IPS DF 4.7 (cell line): ENCODE measurements around the gene MMUT.
"Not testable (repeated sequence)": the region's sequence is repeated elsewhere in the genome, so short reads cannot be mapped to it uniquely, and the experiment has no call there.

ENCODE experiments used
- DNase-seq: peaks from one replicate; pipeline ENCODE4 v3.0.0-alpha.2; 2013; ENCODE audit warnings: low spot score; ENCODE audit errors: extremely low read depth

Gene MMUT

GRCh38 chr6:49423817-49424216, 39.2 kb downstream of the MMUT start:
- DNase-seq: no peak

GRCh38 chr6:49416195-49416594, 46.9 kb downstream of the MMUT start:
- no peak for DNase-seq

GRCh38 chr6:49415358-49415757, 47.7 kb downstream of the MMUT start:
- no peak for DNase-seq

- no peak for DNase-seq
These were observed 52.5 kb downstream of the MMUT start for GRCh38 chr6:49410564-49410963.

- DNase-seq: peak; percentile 49
These were observed 53.0 kb downstream of the MMUT start for GRCh38 chr6:49409951-49410542.

GRCh38 chr6:49406250-49406970, 56.6 kb downstream of the MMUT start:
- DNase-seq: no peak

GRCh38 chr6:49401063-49401462, 62.0 kb downstream of the MMUT start:
- DNase-seq: no peak

GRCh38 chr6:49386667-49387508, 76.2 kb downstream of the MMUT start:
- DNase-seq: not testable (repeated sequence)

GRCh38 chr6:49384904-49385303, 78.1 kb downstream of the MMUT start:
- no peak for DNase-seq
